Measurements from ENCODE around the gene OPRL1. TPM values are rescaled to one million over a fixed set of nuclear protein-coding genes. Genes with fewer than 3 reads are reported as not detected.
"Not testable (repeated sequence)": the region's sequence is repeated elsewhere in the genome, so short reads cannot be mapped to it uniquely, and the experiment has no call there.

The OPRL1 gene
- total and polyA plus RNA-seq, 12 donors, result 0.19 to 1.3 (median 0.40) TPM

DNA sequence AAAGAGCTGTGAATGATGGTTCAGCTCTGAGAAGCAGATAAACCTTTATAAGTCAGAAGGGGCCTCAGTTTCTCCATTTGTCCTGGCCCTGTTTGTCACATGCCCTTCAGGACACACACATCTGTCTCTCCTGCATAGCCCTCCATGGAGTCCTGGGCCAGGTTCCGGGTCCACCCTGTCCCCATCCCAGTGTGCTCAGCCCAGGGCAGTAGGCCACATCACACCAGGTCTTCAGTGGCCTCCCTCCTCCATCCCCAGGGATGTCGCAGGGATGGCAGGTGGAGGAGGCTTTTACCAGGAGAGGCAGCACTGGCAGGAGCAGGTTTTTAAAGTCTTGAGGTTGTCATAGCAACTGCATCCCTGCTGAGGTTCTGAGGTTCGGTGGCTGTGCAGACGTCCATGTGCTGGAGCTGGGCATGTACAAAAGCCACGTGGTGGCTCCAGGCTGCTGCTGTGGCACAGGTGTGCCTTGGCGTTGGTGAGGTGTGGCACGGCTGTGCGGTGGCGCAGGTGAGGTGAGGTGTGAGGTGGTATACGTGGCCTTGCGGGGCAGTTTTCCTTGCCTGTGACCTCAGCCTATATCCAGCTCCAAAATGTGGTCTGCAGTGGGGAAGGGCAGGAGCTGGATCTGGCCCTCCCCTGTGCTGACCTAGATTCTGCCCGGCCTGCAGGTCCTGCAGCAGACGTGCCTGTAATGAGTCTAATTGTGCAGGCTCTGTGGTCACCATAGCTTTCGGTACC, 35.5 kb downstream of the OPRL1 start:
- Histone ChIP-seq H3K9me3 (no peaks in the 10 kb centered on the region), H3K36me3 (no peaks in the 10 kb centered on the region), H3K4me1 (peaks cover 0 to 6% (median 0%) of the 10 kb centered on the region in 9 donors), H3K27ac (no peak overlapping the region), H3K27me3 (peaks cover 0 to 3% (median 0%) of the 10 kb centered on the region in 7 donors), H3K4me3 (no peak overlapping the region)
- ATAC-seq (no peak), DNase-seq (no peak)
- intact Hi-C loops (cut with DNase I), result loop anchor here in 2 of 10 donors (5.0 kb wide), 1 partner anchor 33 kb away; the partner anchor contains the start of genes LKAAEAR1 (in 2 of the 2) and OPRL1 (in 2 of the 2)
- TF ChIP-seq, protein P1, sequence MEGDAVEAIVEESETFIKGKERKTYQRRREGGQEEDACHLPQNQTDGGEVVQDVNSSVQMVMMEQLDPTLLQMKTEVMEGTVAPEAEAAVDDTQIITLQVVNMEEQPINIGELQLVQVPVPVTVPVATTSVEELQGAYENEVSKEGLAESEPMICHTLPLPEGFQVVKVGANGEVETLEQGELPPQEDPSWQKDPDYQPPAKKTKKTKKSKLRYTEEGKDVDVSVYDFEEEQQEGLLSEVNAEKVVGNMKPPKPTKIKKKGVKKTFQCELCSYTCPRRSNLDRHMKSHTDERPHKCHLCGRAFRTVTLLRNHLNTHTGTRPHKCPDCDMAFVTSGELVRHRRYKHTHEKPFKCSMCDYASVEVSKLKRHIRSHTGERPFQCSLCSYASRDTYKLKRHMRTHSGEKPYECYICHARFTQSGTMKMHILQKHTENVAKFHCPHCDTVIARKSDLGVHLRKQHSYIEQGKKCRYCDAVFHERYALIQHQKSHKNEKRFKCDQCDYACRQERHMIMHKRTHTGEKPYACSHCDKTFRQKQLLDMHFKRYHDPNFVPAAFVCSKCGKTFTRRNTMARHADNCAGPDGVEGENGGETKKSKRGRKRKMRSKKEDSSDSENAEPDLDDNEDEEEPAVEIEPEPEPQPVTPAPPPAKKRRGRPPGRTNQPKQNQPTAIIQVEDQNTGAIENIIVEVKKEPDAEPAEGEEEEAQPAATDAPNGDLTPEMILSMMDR (IDR thresholded peaks at IDR 0.05), result no peak
- WGBS, 2 donors, result 73 to 77% methylated on average over 14 of the region's 14 CpGs

DNA sequence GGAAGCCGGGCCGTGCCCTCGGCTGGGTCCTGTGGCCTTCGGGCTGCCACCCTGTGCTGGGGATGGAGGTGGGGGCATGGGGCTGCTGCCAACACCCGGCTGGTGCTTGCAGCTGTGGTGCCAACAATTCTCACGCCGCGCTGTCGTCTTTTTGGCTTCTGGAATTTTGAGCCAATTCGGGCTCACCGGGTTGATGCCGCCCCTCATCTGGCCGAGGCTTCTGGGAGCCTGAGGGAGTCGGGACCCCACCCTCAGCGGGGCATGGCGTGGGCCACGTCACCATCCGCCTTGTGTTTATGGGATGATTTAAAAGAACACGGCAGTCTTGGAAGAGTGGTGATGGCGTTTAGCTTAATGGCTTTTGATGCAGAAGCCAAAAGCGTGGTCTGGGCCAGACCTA, 36.1 kb downstream of the OPRL1 start:
- Histone ChIP-seq H3K27ac (no peak overlapping the region), H3K9me3 (no peaks in the 10 kb centered on the region), H3K4me1 (peaks cover 0 to 10% (median 0%) of the 10 kb centered on the region in 9 donors), H3K36me3 (no peaks in the 10 kb centered on the region), H3K27me3 (peaks cover 0 to 7% (median 5%) of the 10 kb centered on the region in 7 donors), H3K4me3 (no peak overlapping the region)
- 84 to 86% methylated on average over 21 of the region's 21 CpGs for WGBS, 2 donors
- ATAC-seq, result no peak
- intact Hi-C loops (cut with DNase I), result loop anchor here in 2 of 10 donors (5.0 kb wide), 1 partner anchor 34 kb away; the partner anchor contains the start of genes LKAAEAR1 (in 2 of the 2) and OPRL1 (in 2 of the 2)
- TF ChIP-seq, protein P1 (IDR thresholded peaks at IDR 0.05), result no peak
- DNase-seq, result no peak

DNA sequence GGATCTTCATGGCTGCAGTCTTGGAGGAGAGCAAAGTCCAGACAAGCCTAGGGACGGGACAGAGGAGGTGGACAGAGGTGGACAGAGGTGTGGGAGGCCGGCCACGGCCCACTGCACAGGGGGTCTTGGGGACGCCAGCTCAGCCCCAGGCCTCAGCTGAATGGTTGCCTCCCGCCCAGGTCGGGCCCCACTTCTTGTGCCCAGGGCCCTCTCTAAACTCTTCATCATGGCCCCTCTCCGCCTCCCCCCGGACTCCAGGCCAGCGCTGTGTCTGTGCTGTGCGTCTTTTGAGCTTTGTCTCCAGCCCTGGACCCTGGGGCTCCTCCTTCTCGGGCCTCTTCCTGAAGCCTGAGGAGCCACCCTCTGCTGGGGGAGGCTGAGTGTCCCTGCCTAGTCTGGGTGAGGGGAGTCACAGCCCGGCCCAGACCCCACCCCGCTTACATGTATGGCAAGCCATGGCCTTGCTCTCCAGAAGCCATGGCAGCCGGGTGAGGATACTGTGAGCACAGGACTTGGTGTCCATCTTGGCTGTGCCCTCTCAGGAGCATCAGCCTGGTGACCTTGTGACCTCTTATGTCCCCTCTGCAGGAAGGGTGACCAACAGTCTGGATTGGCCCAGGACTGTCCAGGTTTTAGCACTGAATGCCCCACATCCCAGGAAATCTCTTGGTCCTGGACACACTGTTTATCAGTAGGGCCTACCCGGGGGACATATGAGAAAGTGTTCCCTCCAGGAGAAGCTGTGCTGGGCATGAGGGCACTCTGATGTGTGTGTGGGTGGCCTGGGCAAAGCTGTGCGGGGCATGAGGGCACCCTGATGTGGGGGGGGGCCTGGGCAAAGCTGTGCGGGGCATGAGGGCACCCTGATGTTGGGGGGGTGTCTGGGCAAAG, 36.9 kb downstream of the OPRL1 start:
- Histone ChIP-seq H3K4me3 (no peak overlapping the region), H3K4me1 (peaks cover 0 to 10% (median 0%) of the 10 kb centered on the region in 9 donors), H3K36me3 (no peaks in the 10 kb centered on the region), H3K27me3 (peaks cover 0 to 15% (median 12%) of the 10 kb centered on the region in 7 donors), H3K27ac (no peak overlapping the region), H3K9me3 (no peaks in the 10 kb centered on the region)
- TF ChIP-seq, protein P1 (IDR thresholded peaks at IDR 0.05), result no peak
- DNase-seq (no peak), ATAC-seq (no peak)
- WGBS, 2 donors, result 85 to 86% methylated on average over 17 of the region's 17 CpGs
- intact Hi-C loops (cut with DNase I), result loop anchor here in 2 of 10 donors (5.0 kb wide), 1 partner anchor 34 kb away; the partner anchor contains the start of genes LKAAEAR1 (in 2 of the 2) and OPRL1 (in 2 of the 2)

DNA sequence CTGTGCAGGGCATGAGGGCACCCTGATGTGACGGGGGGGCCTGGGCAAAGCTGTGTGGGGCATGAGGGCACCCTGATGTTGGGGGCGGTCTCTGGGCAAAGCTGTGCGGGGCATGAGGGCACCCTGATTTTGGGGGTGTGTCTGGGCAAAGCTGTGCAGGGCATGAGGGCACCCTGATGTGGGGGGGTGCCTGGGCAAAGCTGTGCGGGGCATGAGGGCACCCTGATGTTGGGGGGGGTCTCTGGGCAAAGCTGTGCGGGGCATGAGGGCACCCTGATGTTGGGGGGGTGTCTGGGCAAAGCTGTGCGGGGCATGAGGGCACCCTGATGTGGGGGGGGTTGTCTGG, 37.5 kb downstream of the OPRL1 start:
- peaks cover 0 to 20% (median 18%) of the 10 kb centered on the region in 7 donors for H3K27me3 ChIP-seq
- not testable (repeated sequence) for DNase-seq, ATAC-seq, H3K36me3 ChIP-seq, H3K4me3 ChIP-seq, H3K27ac ChIP-seq, H3K9me3 ChIP-seq
- intact Hi-C loops (cut with DNase I), result loop anchor here in 2 of 10 donors (5.0 kb wide), 1 partner anchor 35 kb away; the partner anchor contains the start of genes LKAAEAR1 (in 2 of the 2) and OPRL1 (in 2 of the 2)
- peaks cover 0 to 10% (median 0%) of the 10 kb centered on the region in 9 donors for H3K4me1 ChIP-seq
- WGBS, 2 donors, result 73 to 79% methylated on average over 3 to 4 of the region's 6 CpGs
